ENCODE results near the gene SOCS4. TPM values are rescaled to one million over a fixed set of nuclear protein-coding genes. Genes with fewer than 3 reads are reported as not detected.

The SOCS4 gene
- total RNA-seq, 1 donor from 2014 or later: 34.7 TPM

GRCh38 chr14:55085060-55085660, 58.1 kb downstream of the SOCS4 start:
- DNase-seq (ENCODE audit: low read depth): no peak

- DNase-seq (ENCODE audit: low read depth): no peak
These were observed 59.9 kb downstream of the SOCS4 start for GRCh38 chr14:55086938-55087337.

- no peak for DNase-seq (ENCODE audit: low read depth)
These were observed 61.3 kb downstream of the SOCS4 start for GRCh38 chr14:55088356-55088755.

- DNase-seq (ENCODE audit: low read depth): no peak
These were observed 65.3 kb downstream of the SOCS4 start for GRCh38 chr14:55092341-55092740.

GRCh38 chr14:55094292-55095157, 67.5 kb downstream of the SOCS4 start:
- peak; percentile 40 for DNase-seq (ENCODE audit: low read depth)

GRCh38 chr14:55097881-55098560, 71.0 kb downstream of the SOCS4 start:
- peak; percentile 61 for DNase-seq (ENCODE audit: low read depth)

- no peak for DNase-seq (ENCODE audit: low read depth)
These were observed 71.5 kb downstream of the SOCS4 start for GRCh38 chr14:55098561-55098898.

Other genes with a start within 250 kb of the SOCS4 start
- gene GCH1, start 124.4 kb upstream of the SOCS4 start, total RNA-seq: 3.1 and 32.6 TPM in 2 replicates
- 6.9 and 13.4 TPM in 2 replicates for gene WDHD1, start 137 bp upstream of the SOCS4 start, total RNA-seq
- 25.0 and 39.3 TPM in 2 replicates for gene MAPK1IP1L, start 24.4 kb downstream of the SOCS4 start, total RNA-seq
- gene LGALS3, start 102.0 kb downstream of the SOCS4 start, total RNA-seq: 114 and 178 TPM in 2 replicates
- 0.94 and 29.0 TPM in 2 replicates for gene DLGAP5, start 164.3 kb downstream of the SOCS4 start, total RNA-seq
- 29.0 and 40.2 TPM in 2 replicates for gene FBXO34, start 244.2 kb downstream of the SOCS4 start, total RNA-seq